Measurements from ENCODE around the gene HERC3. TPM values are rescaled to one million over a fixed set of nuclear protein-coding genes. Genes with fewer than 3 reads are reported as not detected.

HERC3 gene
- polyA plus RNA-seq, 3 donors = 30.5 to 36.9 (median 36.7) TPM

- Histone ChIP-seq H3K36me3 (replicated peaks in 1 of 2; ENCODE audit: control insufficient read depth in 1 of 2, insufficient read depth in 2 of 2, low read length in 2 of 2) (peaks cover 0 to 28% of the 10 kb centered on the region in 2 donors), H3K27ac (ENCODE audit: low read depth in 1 of 2, low read length in 2 of 2) (no peak overlapping the region), H3K4me2 (replicated peaks; ENCODE audit: extremely low read depth, low read length, poor library complexity, severe bottlenecking) (no peak overlapping the region), H3K9me3 (replicated peaks in 1 of 2; ENCODE audit: control insufficient read depth in 1 of 2, insufficient read depth in 1 of 2, low read length in 2 of 2) (peaks cover 1 to 11% of the 10 kb centered on the region in 2 donors), H3K79me2 (ENCODE audit: insufficient read depth, low read length) (peaks cover 44% of the 10 kb centered on the region), H3K27me3 (ENCODE audit: control insufficient read depth in 2 of 2, insufficient read depth in 2 of 2, low read length in 2 of 2) (no peaks in the 10 kb centered on the region), H3K4me1 (ENCODE audit: control insufficient read depth in 1 of 2, insufficient read depth in 2 of 2, low read length in 2 of 2) (no peaks in the 10 kb centered on the region), H3K9ac (ENCODE audit: insufficient read depth, low read length, poor library complexity, severe bottlenecking) (no peak overlapping the region), H4K20me1 (ENCODE audit: insufficient read depth, low read length) (peaks cover 80% of the 10 kb centered on the region), H2AFZ (ENCODE audit: insufficient read depth, low read depth, low read length, poor library complexity, severe bottlenecking) (no peak overlapping the region), H3K4me3 (replicated peaks in 1 of 3; ENCODE audit: low read depth in 2 of 3, low read length in 3 of 3) (no peak overlapping the region)
- 96% methylated on average over 6 of the region's 8 CpGs for WGBS (ENCODE audit: insufficient coverage)
- no peak for TF ChIP-seq CTCF (IDR thresholded peaks at IDR 0.05)
- peaks cover under 1 to 18% (median 8%) of the 10 kb centered on the region in 7 donors for H3K9me3 Mint-ChIP-seq
- no peaks in the 10 kb centered on the region for H3K4me1 Mint-ChIP-seq
- no peak overlapping the region for H3K27ac Mint-ChIP-seq
- peaks cover 28 to 37% of the 10 kb centered on the region in 2 donors for H3K36me3 Mint-ChIP-seq
- intact Hi-C loops (cut with micrococcal nuclease) = no loop called here
- H3K27me3 Mint-ChIP-seq (ENCODE audit: low read depth in 3 of 3) = no peaks in the 10 kb centered on the region
- no peak for DNase-seq
- no peak overlapping the region for H3K4me3 Mint-ChIP-seq
Observed at GRCh38 chr4:88628746-88629145, 36.5 kb downstream of the HERC3 start.

- Histone ChIP-seq H3K4me1 (ENCODE audit: control insufficient read depth in 1 of 2, insufficient read depth in 2 of 2, low read length in 2 of 2) (no peaks in the 10 kb centered on the region), H3K79me2 (ENCODE audit: insufficient read depth, low read length) (peaks cover 34% of the 10 kb centered on the region), H2AFZ (ENCODE audit: insufficient read depth, low read depth, low read length, poor library complexity, severe bottlenecking) (no peak overlapping the region), H3K4me3 (replicated peaks in 1 of 3; ENCODE audit: low read depth in 2 of 3, low read length in 3 of 3) (no peak overlapping the region), H3K9me3 (replicated peaks in 1 of 2; ENCODE audit: control insufficient read depth in 1 of 2, insufficient read depth in 1 of 2, low read length in 2 of 2) (peaks cover 11 to 12% of the 10 kb centered on the region in 2 donors), H3K9ac (ENCODE audit: insufficient read depth, low read length, poor library complexity, severe bottlenecking) (no peak overlapping the region), H4K20me1 (ENCODE audit: insufficient read depth, low read length) (peaks cover 77% of the 10 kb centered on the region), H3K36me3 (replicated peaks in 1 of 2; ENCODE audit: control insufficient read depth in 1 of 2, insufficient read depth in 2 of 2, low read length in 2 of 2) (peaks cover 0 to 17% of the 10 kb centered on the region in 2 donors), H3K27me3 (ENCODE audit: control insufficient read depth in 2 of 2, insufficient read depth in 2 of 2, low read length in 2 of 2) (no peaks in the 10 kb centered on the region), H3K4me2 (replicated peaks; ENCODE audit: extremely low read depth, low read length, poor library complexity, severe bottlenecking) (no peak overlapping the region), H3K27ac (ENCODE audit: low read depth in 1 of 2, low read length in 2 of 2) (no peak overlapping the region)
- DNase-seq = no peak
- H3K4me1 Mint-ChIP-seq = no peaks in the 10 kb centered on the region
- intact Hi-C loops (cut with micrococcal nuclease) = no loop called here
- H3K27ac Mint-ChIP-seq = no peak overlapping the region
- no peak for TF ChIP-seq CTCF (IDR thresholded peaks at IDR 0.05)
- peaks cover 6 to 18% (median 12%) of the 10 kb centered on the region in 7 donors for H3K9me3 Mint-ChIP-seq
- H3K27me3 Mint-ChIP-seq (ENCODE audit: low read depth in 3 of 3) = no peaks in the 10 kb centered on the region
- peaks cover 20 to 33% of the 10 kb centered on the region in 2 donors for H3K36me3 Mint-ChIP-seq
- no peak overlapping the region for H3K4me3 Mint-ChIP-seq
Observed at GRCh38 chr4:88629826-88630225, 37.5 kb downstream of the HERC3 start.
